LoVo (cell line): ENCODE data around the gene DTX2.
"Not testable (repeated sequence)": the region's sequence is repeated elsewhere in the genome, so short reads cannot be mapped to it uniquely, and the experiment has no call there.

Experiments used
- DNase-seq: peaks from one replicate; pipeline ENCODE4 v3.0.0-alpha.2; 2016; ENCODE audit warnings: low spot score

Gene DTX2

DNA sequence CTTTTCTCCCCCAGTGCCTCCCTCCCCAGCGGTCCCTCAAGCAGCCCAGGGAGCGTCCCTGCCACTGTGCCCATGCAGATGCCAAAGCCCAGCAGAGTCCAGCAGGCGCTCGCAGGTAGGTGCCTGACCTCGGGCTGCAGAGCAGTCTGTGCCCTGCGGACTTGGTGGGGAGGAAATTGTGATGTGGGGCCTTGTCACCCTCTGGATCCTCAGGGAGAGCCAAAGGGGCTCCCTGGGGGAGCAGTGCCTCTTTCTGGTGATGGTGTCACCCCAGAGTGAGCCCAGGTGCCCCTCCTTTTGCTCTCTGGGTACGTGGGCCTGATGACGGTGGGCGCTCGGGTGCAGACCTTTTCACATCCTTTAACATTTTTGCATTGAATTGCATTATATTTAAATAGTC lies 30.6 kb downstream of the DTX2 start:
- not testable (repeated sequence) for DNase-seq

DNA sequence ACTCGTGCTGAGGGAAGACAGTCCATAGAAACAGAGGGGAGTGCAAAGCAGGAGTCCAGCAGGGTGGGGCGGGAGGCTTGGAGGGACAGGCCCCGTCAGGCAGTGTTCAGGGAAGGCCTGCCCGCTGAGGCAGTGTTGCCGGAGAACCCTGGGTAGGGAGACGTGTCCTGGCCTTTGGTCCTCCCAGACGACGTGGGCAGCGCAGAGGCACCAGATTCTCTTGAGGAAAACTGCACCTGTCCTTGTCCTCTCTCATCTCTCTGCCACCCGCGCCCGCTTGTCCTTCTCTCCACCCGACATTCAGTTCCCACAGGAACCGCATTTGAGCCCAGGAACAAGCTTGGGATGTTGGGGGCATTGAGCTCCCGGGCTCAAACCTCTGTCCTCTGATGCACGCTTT lies 34.2 kb downstream of the DTX2 start:
- DNase-seq = not testable (repeated sequence)

DNA sequence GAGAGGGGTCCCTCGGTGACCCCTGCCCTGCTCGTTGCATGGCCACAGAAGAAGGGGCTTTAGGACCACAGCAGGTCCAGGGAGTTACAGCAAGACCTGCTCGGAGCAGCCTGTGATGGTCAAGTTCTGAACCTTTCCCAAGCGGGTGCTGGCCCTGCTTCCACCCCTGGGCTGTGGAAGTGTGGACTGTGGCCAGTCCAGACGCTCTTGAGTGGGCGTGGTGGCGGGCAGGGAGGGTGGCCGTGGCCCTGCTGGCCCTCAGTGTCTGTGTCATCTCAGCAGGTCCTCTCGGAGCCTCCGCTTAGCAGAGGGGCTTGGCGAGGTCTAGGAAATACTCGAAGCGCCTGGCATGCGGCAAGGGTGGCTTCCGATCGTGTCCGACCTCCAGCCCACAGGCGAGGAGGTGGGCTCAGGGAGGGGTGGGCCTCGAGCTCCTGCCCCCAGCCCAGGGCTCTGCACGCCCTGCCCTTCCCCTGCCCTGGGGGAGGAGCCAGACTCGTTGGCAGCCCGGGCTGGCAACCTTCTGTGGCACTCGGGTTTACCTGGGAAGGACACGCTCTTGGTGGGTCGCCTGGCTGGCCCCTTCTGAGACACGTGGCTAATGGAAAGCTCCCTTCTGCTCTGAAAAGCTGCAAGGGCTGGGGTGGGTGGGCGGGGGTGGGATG lies 36.5 kb downstream of the DTX2 start:
- not testable (repeated sequence) for DNase-seq

DNA sequence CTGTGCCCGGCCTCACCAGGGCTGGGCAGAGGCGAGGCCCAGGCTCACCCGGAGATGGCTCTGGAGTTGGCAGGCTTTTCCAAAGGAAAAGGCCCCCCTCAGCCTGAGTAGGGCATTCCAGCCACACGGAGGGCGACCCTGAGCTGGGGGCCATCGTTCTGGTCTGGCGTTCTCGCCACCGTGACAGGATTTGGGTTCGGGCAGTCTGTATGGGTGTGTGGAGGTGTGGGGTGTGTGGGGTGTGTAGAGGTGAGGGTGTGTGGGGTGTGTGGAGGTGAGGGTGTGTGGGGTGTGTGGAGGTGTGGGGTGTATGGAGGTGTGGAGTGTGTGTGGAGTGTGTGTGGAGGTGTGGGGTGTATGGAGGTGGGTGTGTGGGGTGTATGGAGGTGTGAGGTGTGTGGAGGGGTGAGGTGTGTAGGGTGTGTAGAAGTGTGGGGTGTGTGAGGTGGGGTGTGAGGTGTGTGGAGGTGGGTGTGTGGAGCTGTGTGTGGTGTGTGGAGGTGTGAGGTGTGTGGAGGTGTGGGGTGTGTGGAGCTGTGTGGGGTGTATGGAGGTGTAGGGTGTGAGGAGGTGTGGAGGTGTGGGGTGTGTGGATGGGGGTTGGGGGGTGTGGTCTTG lies 37.2 kb downstream of the DTX2 start:
- DNase-seq = not testable (repeated sequence)

DNA sequence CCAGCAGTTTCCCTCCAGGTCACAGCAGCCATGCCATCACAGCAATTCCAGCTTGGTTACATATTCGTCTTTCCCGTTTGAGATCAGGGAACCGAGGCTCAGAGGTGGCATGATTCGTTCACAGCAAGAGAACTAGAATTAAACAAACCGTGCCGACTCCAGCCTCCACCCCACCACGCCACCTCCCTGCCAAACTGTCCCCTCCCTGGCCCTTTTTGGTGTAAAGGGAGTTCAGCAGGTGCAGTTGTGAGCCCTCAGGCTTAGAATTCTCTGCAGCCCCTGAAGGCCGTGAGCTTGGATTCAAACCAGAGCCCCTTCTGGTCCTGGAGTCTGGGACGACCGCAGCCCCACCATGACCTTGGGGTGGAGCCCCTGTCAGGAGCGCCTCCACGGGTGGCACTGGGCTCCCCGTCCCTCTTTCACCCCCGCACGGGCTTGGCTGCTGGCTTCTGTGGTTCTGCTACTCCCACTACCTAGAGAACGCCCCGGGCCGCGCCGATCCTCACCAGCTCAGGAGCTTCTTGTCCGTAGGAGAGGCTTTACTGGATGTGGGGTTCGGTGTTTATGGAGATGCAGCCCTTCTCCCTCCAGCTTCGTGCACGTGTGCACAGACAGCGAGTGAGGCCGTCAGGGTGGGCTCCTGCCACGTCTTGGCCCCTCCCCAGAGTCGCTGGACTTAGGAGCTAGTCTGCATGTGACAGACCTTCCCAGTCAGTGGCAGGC lies 37.9 kb downstream of the DTX2 start:
- DNase-seq = not testable (repeated sequence)

DNA sequence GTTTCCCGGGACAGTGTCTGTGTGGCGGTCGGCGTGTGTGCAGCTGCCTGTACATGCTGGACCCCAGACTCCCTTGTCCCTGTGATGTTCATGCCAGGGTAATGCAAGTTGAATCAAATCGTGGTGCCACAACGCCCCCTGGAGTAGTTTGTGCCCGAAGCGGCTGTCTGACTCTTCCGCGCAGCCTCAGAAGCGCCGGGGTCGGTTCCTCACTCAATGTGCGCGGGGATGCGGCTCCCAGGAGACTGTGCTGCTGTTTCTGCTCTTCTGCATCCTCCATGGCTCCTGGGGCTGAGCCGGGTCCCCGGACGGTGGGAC lies 38.4 kb downstream of the DTX2 start:
- DNase-seq = not testable (repeated sequence)

DNA sequence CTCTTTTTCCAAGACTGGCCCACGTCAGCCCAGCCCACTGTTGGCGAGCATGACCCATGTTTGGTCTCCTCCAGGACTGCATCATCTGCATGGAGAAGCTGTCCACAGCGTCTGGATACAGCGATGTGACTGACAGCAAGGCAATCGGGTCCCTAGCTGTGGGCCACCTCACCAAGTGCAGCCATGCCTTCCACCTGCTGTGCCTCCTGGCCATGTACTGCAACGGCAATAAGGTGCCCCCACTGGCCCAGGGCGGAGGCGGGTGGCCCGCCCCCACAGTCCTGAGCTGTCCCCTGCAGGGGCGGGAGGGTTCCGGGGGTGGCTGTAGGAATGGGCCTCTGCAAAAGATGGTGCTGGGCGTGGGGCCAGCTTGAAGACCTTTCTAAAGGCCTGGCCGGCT lies 40.7 kb downstream of the DTX2 start:
- not testable (repeated sequence) for DNase-seq

DNA sequence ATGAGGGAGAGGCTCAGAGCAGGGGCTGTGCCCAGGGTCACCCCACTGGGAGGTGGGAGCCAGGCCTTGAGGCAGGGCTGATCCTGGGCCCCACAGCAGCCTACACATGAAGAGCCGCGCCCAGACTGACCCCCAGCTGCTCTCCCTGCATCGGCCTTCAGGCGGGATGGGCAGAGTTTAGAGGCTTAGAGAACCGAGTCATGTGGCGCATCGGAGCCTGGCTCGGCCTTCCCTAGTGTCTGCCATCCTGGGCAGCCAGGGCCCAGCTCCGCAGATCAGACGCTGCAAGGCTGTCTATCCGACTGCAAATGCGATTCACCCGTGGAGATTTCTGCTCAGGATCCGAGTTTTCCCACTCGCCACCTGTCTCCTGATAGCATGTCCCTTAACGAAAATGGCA lies 41.3 kb downstream of the DTX2 start:
- not testable (repeated sequence) for DNase-seq

DNA sequence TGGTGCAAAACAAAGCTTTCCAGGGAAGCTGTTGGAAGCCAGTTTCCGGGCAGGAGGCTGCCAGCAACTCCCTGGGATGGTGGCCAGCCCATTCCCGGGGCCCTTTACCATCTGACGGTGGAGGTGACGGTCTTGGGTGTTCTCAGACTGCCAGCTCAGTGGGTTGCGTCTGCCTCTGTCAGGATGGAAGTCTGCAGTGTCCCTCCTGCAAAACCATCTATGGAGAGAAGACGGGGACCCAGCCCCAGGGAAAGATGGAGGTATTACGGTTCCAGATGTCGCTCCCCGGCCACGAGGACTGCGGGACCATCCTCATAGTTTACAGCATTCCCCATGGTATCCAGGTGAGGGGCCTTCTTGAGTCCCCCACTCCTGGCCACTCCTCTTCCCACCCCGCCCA lies 41.7 kb downstream of the DTX2 start:
- not testable (repeated sequence) for DNase-seq

DNA sequence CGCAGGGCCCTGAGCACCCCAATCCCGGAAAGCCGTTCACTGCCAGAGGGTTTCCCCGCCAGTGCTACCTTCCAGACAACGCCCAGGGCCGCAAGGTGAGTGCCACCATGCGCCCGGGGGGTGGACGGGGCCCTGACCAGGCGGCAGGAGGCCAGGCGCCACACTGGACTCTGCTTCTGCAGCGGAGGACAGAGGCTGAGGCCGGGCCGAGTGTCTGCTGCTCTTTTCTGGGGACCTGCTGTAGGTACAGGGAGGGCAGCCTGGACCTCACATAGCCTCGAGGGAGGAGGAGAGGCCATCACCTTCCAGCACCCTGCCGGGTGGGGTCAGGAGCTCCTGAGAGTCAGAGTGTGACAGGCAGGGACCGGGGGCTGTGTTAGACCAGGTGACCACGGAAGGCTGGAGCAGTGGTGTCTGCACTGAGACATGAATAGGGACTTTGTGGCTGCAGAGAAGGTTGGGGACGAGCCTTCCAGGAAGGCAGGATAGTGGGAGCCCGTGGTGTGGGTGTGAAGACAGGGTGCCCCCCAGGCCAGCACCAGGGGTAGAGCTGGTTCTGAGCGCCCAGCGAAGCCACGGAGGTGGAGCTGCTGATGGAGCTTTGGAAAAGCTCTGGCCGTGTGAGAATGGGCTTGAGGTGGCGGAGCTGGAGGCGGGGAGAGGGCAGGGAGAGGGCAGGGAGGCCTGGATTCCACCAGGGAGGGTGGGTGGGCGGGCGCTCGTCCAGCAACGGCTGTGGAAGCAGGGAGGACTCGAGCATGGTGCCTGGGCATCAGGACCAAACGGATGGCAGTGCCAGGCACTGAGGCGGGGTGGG lies 43.0 kb downstream of the DTX2 start:
- DNase-seq = not testable (repeated sequence)

DNA sequence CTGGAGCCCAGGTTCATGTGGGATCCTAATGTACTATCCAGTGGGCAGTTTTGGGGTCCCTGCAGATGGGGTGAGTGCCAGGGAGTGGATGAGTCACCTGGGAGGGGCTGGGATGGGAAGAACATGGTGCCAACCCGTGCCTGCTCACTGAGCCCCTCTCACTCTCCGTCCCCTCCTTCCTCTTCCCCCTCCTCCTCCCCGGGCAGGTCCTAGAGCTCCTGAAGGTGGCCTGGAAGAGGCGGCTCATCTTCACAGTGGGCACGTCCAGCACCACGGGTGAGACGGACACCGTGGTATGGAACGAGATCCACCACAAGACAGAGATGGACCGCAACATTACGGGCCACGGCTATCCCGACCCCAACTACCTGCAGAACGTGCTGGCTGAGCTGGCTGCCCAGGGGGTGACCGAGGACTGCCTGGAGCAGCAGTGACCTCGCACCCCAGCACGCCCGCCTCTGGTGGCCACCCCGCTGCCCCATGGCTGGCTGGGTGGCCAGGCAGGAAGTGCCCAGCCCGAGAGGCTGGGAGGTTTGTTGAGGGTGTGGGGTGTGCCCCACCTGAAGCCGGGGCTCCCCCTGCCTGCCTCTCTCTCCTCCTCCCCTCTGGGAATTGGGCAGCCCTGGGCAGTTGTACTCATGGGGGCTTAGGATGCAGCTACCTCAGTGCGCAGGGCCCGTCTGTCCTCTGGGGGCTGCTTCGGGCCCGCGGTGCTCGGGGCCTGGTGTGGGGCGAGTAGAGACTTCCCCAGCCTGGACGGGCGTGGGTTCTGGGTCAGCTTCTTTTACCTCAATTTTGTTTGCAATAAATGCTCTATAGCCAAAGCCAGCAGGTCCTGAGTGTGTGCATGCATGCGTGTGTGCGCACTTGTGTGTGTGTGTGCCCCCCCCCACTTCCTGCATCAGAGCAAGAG lies 43.9 kb downstream of the DTX2 start:
- no peak for DNase-seq

DNA sequence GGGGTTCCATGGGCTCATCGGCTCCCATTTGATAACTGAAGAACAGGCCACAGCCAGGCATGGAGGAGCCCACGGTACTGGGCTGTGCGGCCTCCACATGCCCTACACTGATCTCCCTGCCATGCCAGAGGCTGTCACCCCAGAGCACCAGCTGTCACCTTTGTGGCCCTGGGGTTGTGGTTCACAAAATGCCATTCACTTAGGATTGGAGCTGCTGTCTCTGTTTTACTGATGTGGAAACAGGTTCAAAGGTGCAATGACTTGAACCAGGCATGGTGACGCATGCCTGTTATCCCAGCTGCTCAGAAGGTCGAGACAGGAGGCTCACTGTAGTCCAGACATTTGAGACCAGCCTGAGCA lies 44.6 kb downstream of the DTX2 start:
- DNase-seq = no peak

DNA sequence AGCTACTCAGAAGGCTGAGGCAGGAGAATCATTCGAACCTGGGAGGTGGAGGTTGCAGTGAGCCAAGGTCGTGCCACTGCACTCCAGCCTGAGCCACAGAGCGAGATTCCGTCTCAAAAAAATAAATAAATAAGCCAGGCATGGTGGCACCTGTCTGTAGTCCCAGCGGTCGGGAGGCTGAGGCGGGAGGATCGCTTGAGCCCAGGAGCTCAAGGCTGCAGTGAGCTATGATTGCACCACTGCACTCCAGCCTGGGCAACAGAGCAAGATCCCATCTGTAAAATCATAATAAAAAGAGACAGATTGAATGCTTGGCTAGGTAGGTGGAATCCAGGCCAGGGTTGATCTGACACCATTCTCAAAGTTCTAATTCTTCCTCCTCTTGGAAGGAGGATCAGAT lies 45.1 kb downstream of the DTX2 start:
- DNase-seq = not testable (repeated sequence)

DNA sequence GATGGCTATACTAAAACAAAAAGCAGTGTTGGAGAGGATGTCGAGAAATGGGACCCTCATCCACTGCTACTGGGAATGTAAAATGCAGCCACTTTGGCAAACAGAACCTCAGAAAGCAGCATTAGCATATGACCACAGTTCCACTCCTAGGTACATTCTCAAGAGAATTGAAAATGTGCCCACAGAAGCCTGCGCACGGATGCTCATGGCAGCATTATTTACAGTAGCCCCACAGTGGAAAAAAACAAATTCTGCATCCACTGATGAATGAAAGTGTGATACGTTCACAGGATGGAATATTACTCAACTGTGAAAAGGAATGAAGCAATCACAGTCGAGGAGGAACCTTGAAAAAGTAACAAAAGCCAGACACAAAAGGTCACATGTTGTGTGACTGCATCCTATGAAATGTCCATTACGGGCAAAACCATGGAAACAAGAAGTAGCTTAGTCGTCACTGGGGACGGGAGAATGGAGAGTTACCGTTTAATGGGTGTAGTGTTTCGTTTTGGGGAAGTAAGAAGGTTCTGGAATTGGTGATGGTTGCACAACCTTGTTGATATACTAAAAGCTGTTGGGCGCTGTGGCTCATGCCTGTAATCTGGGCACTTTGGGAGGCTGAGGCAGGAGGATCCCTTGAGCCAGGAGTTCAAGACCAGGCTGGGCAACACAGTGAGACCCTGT lies 46.4 kb downstream of the DTX2 start:
- no peak for DNase-seq

DNA sequence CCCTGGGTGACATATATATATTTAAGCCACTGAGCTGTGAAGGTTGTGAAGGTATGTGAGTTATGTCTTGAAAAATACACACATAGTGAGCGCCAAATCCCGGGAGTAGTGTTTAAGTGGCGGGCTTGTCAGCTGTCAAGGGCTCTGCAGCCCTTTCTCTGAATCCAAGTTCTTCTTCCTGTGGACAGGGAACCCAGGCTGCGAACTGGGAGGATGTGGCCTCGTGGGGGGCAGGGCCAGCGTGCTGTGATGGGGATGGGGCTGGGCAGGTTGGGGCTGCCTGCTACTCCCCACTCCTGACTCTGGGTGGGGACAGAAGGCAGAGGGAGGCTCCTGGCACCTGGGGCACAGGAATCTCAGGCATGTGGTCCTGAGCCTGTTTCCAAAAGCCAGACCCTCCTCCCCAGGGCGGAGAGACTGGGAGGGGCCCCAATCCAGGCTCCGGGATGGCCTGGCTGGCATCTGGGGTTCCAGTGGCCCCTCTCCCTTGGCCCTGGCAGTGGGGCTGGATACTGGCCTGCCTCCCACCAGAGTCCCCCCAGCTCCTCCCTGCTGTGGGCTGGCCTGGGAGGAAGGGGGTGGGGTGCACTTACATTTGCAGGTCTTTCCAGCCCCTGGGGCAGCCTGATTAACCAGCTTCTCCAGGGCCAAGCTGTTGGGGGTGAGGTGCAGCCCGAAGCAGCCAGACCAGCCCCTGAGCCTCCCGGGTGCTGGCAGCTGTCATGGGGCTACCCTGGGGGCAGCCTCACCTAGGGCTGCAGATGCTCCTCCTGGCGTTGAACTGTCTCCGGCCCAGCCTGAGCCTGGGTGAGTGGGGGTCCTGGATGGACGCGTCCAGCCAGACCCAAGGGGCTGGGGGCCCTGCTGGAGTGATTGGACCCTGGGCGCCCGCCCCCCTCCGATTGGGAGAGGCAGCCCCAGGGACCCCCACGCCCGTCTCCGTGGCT lies 48.7 kb downstream of the DTX2 start, which contains the start of gene UPK3B:
TSS of gene UPK3B (plus strand) at position 622 of the 947 bp plus-strand sequence. CDS start at position 723, 101 bp downstream.
- peak; percentile 27 for DNase-seq

DNA sequence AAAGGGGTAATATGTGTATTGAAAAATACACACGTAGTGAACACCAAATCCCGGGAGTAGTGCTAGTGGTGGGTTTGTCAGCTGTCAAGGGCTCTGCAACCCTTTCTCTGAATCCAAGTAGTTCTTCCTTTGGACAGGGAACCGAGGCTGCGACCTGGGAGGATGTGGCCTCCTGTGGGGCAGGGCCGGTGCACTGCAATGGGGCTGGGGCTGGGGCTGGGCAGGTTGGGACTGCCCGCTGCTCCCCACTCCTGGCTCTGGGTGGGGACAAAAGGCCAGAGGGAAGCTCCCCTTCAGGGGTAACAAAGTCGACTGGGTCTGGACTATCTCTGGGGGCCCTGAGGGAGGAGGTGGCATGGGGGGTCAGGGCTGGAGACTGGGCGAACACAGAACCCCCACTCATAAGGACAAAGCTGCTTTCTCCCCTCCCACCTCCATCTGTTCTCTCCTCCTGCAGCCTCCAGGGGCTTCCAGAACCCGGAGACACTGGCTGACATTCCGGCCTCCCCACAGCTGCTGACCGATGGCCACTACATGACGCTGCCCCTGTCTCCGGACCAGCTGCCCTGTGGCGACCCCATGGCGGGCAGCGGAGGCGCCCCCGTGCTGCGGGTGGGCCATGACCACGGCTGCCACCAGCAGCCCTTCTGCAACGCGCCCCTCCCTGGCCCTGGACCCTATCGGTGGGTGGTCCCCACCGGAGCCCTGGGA lies 49.8 kb downstream of the DTX2 start:
- DNase-seq = not testable (repeated sequence)

DNA sequence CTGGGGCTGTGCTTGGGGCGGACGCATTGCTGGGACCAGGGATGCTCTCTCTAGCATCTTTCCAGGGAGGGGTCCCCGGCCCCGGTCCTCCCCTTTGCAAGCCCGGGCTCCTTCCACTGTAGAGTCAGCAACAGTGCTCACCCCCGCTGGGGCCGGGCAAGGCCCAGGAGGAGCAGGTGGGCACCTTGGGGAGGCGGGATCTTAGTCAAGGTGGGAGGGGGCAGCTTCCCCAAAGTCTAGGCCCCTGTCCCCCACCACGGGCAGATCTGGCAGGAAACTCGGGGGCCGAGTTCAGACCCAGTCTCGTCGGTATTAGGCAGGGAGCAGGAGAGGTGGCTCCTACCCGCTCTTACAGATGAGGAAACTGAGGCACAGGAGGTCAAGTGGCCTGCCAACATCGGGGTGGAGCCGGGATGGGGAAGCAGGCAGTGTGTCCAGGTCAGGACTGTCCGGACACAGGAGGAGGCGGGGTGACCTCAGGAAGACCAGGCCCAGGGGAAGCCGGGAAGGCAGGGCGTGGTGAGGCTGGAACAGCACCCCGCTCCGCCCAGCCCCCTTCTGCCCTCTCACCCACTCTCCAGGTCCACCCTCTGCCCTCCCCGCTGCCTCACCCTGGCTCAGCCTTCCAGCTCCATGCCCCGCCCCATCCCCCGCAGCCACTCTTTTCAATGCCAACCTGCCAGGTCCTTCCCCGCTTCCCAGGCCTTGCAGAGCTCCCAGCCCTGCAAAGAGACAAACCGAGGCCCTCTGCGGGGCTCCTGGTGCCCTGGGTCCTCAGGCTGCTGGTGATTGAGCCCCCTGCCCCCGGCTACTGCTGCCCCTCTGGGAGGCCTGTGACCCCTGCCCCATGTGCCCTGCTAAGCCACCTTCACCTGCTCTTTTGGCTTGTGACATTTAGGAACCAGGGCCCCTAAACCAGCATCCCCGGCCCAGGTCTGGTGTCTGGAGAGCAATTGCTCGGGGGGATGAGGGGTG lies 50.7 kb downstream of the DTX2 start:
- not testable (repeated sequence) for DNase-seq
